Right ventricle myocardium inferior (tissue), 1 donor: Measurements from ENCODE around the gene AADACL4. TPM values are rescaled to one million over a fixed set of nuclear protein-coding genes. Genes with fewer than 3 reads are reported as not detected.
"Not testable (repeated sequence)": the region's sequence is repeated elsewhere in the genome, so short reads cannot be mapped to it uniquely, and the experiment has no call there.

Experiments
- ATAC-seq: fragments of 200-7000 bp; cut with Tn5 transposase; one replicate; pipeline ENCODE4 v1.9.1; 2020; ENCODE audit warnings: mild to moderate bottlenecking, moderate library complexity
- DNase-seq: peaks from one replicate; pipeline ENCODE4 v3.0.0; 2021; ENCODE audit errors: missing footprints
- intact Hi-C: fragments of 100-400 bp; cut with DNase I; formaldehyde crosslinking; loops from one replicate; pipeline ENCODE4 v1.11.0; 2022
- total RNA-seq: library from RNA; stranded (reverse); fragmentation: NEBNext Ultra II Directional; extraction: Animal tissue kit (Norgen Biotek cat#: 25700); gene quantifications from one replicate; pipeline ENCODE4 v1.2.1, GENCODE V29; 2021
- donor health status: DM: no; HTN: yes; CAD: no; lungs with severe emphysema.

The AADACL4 gene
- total RNA-seq, 1 donor from 2014 or later = not detected

GRCh38 chr1:12678820-12679219 lies 34.9 kb downstream of the AADACL4 start:
- ATAC-seq = no peak
- intact Hi-C loops = no loop called here
- no peak for DNase-seq

- DNase-seq (no peak), ATAC-seq (no peak)
- intact Hi-C loops = no loop called here
These were observed 46.3 kb downstream of the AADACL4 start for GRCh38 chr1:12690156-12690555.

GRCh38 chr1:12692967-12693782 lies 49.3 kb downstream of the AADACL4 start:
- intact Hi-C loops = no loop called here
- DNase-seq (no peak), ATAC-seq (no peak)

- intact Hi-C loops = no loop called here
- ATAC-seq = no peak
- no peak for DNase-seq
These were observed 52.8 kb downstream of the AADACL4 start for GRCh38 chr1:12696658-12697057.

GRCh38 chr1:12697397-12697796 lies 53.5 kb downstream of the AADACL4 start:
- ATAC-seq (no peak), DNase-seq (no peak)
- intact Hi-C loops = no loop called here

- intact Hi-C loops = no loop called here
- no peak for ATAC-seq
These were observed 60.1 kb downstream of the AADACL4 start for GRCh38 chr1:12703821-12704451.

GRCh38 chr1:12706061-12706460 lies 62.2 kb downstream of the AADACL4 start:
- ATAC-seq (no peak), DNase-seq (no peak)
- intact Hi-C loops = no loop called here

More at GRCh38 chr1:12703821-12704451, 60.1 kb downstream of the AADACL4 start:
- no peak for DNase-seq

- intact Hi-C loops = no loop called here
- ATAC-seq (no peak), DNase-seq (no peak)
These were observed 64.7 kb downstream of the AADACL4 start for GRCh38 chr1:12708396-12709090.

GRCh38 chr1:12709091-12709491 lies 65.2 kb downstream of the AADACL4 start:
- no peak for DNase-seq
- ATAC-seq = no peak
- intact Hi-C loops = no loop called here

- no peak for DNase-seq
- no peak for ATAC-seq
- intact Hi-C loops = no loop called here
These were observed 65.8 kb downstream of the AADACL4 start for GRCh38 chr1:12709696-12710095.

- no peak for DNase-seq
- no peak for ATAC-seq
- intact Hi-C loops = no loop called here
These were observed 67.7 kb downstream of the AADACL4 start for GRCh38 chr1:12711536-12711935.

GRCh38 chr1:12712076-12712475 lies 68.2 kb downstream of the AADACL4 start:
- ATAC-seq (no peak), DNase-seq (no peak)
- intact Hi-C loops = no loop called here

GRCh38 chr1:12712929-12713328 lies 69.0 kb downstream of the AADACL4 start:
- DNase-seq (no peak), ATAC-seq (no peak)
- intact Hi-C loops = no loop called here

GRCh38 chr1:12713651-12714050 lies 69.8 kb downstream of the AADACL4 start:
- intact Hi-C loops, ATAC-seq, DNase-seq: not testable (repeated sequence)

- ATAC-seq (no peak), DNase-seq (no peak)
- intact Hi-C loops = no loop called here
These were observed 71.0 kb downstream of the AADACL4 start for GRCh38 chr1:12714710-12715475.

GRCh38 chr1:12715896-12716437 lies 72.1 kb downstream of the AADACL4 start, which contains the start of gene AADACL3:
Gene AADACL3, plus strand, starts transcription at chr1:12716110. Its CDS starts 67 bp downstream, at chr1:12716177.
- intact Hi-C loops = no loop called here
- DNase-seq = no peak

More at GRCh38 chr1:12715896-12716437, 72.1 kb downstream of the AADACL4 start, which contains the start of gene AADACL3:
- ATAC-seq = no peak
